Measurements from ENCODE around the gene STRIT1.

Gene STRIT1

DNA sequence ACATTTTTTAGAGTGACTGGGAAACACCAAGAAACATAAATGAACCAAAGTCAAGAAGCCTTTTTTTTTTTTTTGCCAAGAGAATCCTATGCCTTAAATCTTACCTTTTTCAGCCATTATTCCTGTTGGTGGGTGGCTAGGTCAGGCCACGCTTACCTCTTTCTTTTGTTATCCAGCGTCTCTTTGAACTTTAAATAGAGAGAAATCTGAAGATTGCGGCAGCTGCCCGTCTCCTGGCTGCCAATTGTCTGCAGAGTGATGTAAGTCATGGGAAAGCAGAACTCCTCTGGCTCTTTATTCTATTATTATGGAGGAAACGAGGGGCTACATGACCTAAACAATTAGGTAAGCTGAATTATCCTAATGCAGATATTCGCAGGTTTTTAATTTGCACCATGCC, at the start of gene STRIT1:
STRIT1 (minus strand) TSS at position 168 of the 400 bp plus-strand sequence.
- no peak for DNase-seq

DNA sequence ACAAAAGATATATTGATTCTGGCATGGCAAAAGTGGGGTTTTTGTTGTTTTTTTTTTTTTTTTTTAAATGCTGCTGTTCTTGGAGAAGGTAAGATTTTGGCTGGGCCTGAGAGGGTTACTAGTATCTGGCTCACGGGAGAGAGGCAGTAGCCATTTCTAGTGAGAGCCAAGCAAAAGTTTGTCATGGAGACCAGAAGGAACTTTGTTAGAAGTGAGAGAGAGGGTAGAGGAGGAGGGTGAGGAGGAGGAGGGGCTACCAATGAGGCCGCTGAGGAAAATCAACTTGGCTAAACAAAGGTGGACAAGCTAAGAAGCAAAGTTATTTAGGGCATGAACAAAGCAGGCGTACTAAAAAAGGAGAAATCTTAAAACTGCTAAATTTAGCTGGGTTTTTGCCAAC, 48.9 kb upstream of the STRIT1 start:
- no peak for DNase-seq

- DNase-seq, result no peak
These were observed 45.6 kb upstream of the STRIT1 start for GRCh38 chr3:155339052-155339451.

DNA sequence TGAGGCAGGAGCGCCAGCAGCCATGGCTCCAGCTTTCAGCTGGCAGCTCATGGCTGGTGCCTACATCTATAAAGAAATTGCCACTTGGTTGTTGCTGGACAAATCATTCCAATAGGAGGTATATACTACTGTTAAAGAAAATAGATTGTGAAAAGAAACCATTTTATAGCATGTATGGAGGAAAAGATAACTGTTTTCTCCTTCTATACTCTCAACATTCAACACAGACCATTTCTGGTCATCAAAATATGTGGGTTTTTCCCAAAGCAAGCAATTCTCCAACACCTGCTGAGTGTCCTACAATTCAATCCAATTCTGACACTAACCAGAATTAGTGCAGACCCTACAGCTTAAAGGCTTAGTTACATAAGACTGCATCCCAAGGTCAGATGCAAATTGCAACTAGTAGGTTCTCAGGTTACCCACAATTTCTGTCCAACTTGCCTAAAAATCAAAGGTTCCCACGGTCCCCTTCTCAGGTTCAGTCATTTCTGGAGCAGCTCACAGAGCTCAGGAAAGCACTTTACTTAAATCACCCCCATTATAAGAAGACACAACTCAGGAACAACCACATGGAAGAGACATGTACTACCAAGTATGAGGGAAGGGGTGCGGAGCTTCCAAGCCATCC, 42.4 kb upstream of the STRIT1 start:
- DNase-seq, result no peak

- peak; percentile 25 for DNase-seq
These were observed 41.6 kb upstream of the STRIT1 start for GRCh38 chr3:155334914-155335723.

DNA sequence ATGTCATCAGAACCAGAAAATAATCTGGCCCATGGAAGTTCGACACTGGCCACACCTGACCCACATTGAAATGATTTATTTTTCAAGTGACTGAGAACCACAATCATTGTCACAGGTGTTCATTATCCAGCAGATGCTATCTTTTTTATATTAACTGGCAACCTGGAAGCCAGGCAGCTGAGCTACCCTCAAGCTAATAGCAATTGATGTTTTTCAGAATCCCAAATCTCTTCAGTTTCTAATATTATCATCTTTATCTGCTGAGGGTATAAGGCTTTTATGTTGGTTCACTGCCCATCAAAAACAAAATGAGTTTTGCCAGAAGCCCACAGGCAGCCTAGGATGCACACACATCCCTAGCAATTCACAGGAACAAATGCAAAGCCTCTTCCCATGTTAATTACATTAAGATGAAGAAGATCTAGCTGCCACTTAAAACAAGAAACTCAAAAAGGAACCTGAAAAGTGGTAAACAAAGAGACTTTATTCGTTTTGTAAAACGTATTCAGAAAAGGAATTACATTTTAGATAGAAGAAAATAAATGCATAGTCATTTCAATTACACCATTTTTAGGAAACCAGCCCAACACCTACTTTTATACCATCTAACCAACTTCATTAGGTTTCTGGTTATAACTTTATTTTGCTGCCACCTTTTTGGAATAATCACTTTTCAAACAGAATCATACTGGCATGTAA, 40.9 kb upstream of the STRIT1 start:
- DNase-seq, result no peak

DNA sequence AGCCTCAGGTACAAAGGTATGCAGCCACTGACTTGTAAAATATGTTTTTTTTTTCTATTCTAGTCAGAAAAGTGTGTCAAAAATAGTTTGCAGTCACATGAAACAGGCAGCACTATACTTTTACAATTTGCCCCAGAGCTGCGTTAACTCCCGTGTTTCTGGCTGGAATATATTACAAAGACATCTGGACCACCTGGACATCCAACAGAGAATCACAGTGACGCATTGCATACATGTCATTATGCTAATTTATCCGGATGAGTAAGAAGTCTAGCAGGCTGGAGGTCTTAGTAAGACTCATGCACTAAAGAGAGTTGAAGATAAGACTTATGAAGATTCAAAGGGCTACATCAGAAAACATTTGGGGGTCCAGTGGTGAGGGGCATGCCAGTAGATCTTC, 39.2 kb upstream of the STRIT1 start:
- no peak for DNase-seq

- DNase-seq, result no peak
These were observed 37.6 kb upstream of the STRIT1 start for GRCh38 chr3:155331078-155331477.

GRCh38 chr3:155330370-155330769, 36.9 kb upstream of the STRIT1 start:
- DNase-seq, result no peak

- no peak for DNase-seq
These were observed 36.1 kb upstream of the STRIT1 start for GRCh38 chr3:155329513-155330048.

DNA sequence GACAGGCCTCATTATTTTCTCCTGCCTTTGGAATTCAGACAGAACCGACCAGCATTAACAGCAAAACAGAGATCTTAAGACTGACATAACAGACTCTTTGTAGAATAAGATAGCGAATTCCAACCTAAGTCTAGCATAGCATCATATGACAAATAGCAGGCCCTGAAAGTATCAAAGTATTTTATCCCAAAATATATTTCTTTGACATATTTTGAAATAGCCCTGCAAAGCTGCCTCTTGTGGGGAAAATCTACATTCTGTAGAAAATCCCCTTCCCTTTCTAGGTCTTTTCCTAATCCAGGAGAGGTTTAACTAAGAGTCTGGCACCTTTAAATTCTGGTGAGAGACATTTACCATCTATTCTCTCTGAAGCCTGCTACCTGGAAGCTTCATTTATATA, 34.4 kb upstream of the STRIT1 start:
- no peak for DNase-seq

GRCh38 chr3:155327430-155327829, 33.9 kb upstream of the STRIT1 start:
- DNase-seq, result no peak

- DNase-seq, result no peak
These were observed 33.4 kb upstream of the STRIT1 start for GRCh38 chr3:155326901-155327300.

- DNase-seq, result no peak
These were observed 32.8 kb upstream of the STRIT1 start for GRCh38 chr3:155326244-155326643.

DNA sequence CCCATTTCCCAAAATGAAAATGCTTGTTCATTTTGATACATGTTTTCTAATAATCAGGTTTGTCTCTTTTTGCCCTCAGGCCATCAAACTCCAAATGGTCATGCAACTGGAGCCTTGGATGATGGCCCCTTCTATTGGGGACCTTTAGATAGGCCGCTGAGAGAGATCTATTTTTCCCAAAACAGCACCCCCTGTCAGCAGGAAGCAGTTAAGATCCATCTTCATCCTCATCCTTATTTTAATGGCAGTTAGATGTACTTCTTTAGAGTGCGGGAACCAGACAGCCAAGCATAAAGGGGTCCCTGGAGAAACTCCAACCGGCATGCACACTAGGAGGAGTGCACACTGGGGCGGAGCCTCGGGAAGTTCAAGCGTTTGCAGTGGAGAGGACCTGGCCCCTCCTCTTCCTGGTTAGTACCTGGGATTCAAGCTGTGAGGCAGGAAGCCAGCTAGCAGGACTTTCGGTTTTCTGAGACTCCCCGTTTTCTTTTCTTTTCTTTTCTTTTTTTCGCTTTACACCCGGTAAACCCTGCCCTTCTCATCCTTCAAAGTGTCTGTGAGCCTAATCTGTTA, 31.9 kb upstream of the STRIT1 start:
- no peak for DNase-seq

GRCh38 chr3:155323063-155323666, 29.7 kb upstream of the STRIT1 start:
- DNase-seq, result peak; percentile 48

- no peak for DNase-seq
These were observed 27.9 kb upstream of the STRIT1 start for GRCh38 chr3:155321418-155321817.

GRCh38 chr3:155320934-155321333, 27.5 kb upstream of the STRIT1 start:
- no peak for DNase-seq

DNA sequence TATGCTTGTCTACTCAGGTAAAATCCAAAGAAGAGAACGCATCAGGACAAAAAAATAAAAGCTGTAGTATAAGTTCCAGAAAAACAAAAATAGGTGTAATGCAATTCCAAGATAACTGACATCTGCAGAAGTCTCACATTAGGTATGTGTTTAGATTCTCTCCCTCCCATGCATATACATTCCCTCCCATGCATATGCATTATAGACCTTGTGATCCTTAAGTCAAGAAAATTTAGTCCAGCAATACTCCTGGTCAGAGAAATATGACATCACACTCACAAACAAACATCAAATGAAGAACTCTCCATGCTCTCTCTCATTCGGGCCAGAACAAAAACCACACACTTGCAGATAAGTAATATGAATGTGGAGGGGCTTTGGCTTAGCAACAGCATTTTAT, 25.3 kb upstream of the STRIT1 start:
- no peak for DNase-seq

- no peak for DNase-seq
These were observed 23.7 kb upstream of the STRIT1 start for GRCh38 chr3:155317211-155317610.

- DNase-seq, result no peak
These were observed 22.9 kb upstream of the STRIT1 start for GRCh38 chr3:155316426-155316825.

DNA sequence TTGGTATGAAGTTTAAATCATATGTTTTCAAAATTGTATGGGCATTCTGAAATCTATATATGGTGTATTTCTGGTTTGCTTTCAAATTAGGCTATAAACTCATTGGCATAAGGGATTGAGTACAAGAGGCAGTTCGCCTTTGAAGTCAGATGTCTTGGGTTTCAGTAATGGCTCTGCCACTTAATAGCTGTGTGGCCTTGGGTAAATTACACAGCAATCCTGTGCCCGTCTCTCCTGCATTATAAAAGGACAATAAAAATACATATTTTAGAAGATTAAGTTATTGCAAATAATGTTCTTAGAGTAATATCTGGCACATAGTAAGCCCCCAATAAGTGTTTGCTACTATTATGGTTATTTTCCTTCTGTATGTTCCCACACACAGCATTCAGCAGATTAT, 20.4 kb upstream of the STRIT1 start:
- DNase-seq, result no peak

- no peak for DNase-seq
These were observed 19.8 kb upstream of the STRIT1 start for GRCh38 chr3:155313300-155313699.
